Spleen (tissue), 7 donors: ENCODE measurements around the gene MGAT4A.

Source experiments
- POLR2A ChIP-seq, 3 donors: fragments of 450-650 bp; IDR thresholded peaks; one replicate each; pipeline ENCODE4 v1.5.1; 2017; ENCODE audit warnings: antibody characterized with exemption in 3 of 3, mild to moderate bottlenecking in 1 of 3
- POLR2AphosphoS5 ChIP-seq, 3 donors: sonication (generic); formaldehyde crosslinking; IDR thresholded peaks; one replicate each; pipeline ENCODE4 v1.5.1; 2017; ENCODE audit warnings: antibody characterized with exemption in 3 of 3
- TF ChIP-seq, protein P1 (sequence below), 11 experiments: fragments of 200-600 bp in 7 of 11; fragments of 450-650 bp in 4 of 11; sonication (generic) in 4 of 11; IDR thresholded peaks in 8 of 11; conservative IDR thresholded peaks in 3 of 11; 1 replicate in 7 of 11; 2 replicates in 4 of 11; pipeline versions ENCODE4 v1.4.0 to v1.8.0; 2016 to 2021; ENCODE audit warnings: antibody characterized with exemption in 11 of 11, inconsistent platforms in 4 of 11, mild to moderate bottlenecking in 1 of 11
- donor health status: DM: no; HTN: no; CAD: no; lungs with moderate emphysema.
- donor health status: DM: no; HTN: no; CAD: no.
- donor health status: DM: no; HTN: no; CAD: no.

DNA sequence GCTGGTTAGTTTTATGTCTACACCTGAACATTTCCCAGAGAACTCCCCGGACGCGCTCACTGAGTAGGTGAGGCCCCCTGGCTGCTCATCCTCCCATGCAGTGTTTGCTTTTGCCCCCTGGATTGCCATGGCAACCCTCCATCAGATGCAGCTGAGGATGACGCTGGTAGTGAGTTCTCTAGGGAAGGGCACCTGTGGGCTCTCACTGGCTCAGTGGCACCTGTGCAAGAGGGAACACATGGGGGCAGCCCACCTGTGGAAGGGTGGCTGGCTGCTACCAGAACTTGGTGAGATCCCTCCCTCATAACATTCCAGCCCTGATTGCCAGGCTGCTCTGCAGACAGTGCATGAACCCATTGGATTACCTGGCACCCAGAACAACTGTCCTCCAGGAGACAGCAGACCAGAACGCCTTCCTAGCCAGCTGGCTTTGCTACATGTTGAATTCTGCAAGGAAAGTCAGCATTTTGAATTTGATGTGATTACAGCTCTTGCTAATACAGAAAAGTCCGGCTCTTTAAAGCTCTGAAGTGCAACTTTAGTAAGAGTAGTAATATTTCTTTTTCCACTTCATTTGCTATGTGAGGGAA lies 144.3 kb downstream of the MGAT4A start:
- TF ChIP-seq, protein P1, sequence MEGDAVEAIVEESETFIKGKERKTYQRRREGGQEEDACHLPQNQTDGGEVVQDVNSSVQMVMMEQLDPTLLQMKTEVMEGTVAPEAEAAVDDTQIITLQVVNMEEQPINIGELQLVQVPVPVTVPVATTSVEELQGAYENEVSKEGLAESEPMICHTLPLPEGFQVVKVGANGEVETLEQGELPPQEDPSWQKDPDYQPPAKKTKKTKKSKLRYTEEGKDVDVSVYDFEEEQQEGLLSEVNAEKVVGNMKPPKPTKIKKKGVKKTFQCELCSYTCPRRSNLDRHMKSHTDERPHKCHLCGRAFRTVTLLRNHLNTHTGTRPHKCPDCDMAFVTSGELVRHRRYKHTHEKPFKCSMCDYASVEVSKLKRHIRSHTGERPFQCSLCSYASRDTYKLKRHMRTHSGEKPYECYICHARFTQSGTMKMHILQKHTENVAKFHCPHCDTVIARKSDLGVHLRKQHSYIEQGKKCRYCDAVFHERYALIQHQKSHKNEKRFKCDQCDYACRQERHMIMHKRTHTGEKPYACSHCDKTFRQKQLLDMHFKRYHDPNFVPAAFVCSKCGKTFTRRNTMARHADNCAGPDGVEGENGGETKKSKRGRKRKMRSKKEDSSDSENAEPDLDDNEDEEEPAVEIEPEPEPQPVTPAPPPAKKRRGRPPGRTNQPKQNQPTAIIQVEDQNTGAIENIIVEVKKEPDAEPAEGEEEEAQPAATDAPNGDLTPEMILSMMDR (IDR thresholded peaks at IDR 0.05 in 8 of 11, conservative IDR thresholded peaks at IDR 0.05 in 3 of 11), result no peak
- TF ChIP-seq POLR2A (IDR thresholded peaks at IDR 0.05), result no peak
- no peak for TF ChIP-seq POLR2AphosphoS5 (IDR thresholded peaks at IDR 0.05)
